ENCODE data around the gene COX6B1. TPM values are rescaled to one million over a fixed set of nuclear protein-coding genes. Genes with fewer than 3 reads are reported as not detected.

Gene COX6B1
- polyA plus RNA-seq, 6 donors from 2014 or later: 623 to 732 (median 678) TPM

GRCh38 chr19:35619290-35619923 is 28.7 kb upstream of the COX6B1 start:
- Mint-ChIP-seq H3K36me3 (peaks cover 6 to 23% of the 10 kb centered on the region in 2 donors), H3K4me3 (no peak overlapping the region), H3K9me3 (no peaks in the 10 kb centered on the region), H3K4me1 (peaks cover 0 to 9% (median 3%) of the 10 kb centered on the region in 3 donors), H3K27me3 (no peaks in the 10 kb centered on the region), H3K27ac (peak overlapping the region in 1 of 6 donors; percentile 72)
- ATAC-seq (ENCODE audit: low read depth in 2 of 2): no peak
- DNase-seq: no peak

- no peak for ATAC-seq (ENCODE audit: low read depth in 2 of 2)
Measured at GRCh38 chr19:35620001-35620400, 28.1 kb upstream of the COX6B1 start.

DNA sequence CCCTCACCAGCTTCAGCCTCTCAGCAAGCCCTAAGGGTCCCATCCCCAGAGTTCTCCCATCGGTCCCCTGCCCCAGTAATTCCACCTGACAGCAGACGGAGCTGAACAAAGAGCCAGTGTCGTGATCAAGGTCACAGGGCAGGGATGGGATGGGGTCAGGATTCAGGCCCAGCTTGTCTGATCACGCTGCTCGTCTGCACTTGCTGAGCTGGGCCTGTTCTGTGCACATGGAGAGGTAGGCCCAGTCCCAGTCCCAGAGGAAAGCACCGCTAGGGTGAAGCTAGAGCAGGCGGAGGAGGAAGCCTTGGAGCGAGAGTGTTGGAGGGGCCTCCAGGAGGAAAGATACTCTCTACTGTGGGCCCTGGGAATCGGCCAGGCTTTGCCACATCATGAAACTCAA is 26.4 kb upstream of the COX6B1 start:
- Mint-ChIP-seq H3K27me3 (no peaks in the 10 kb centered on the region), H3K4me1 (peaks cover 0 to 5% (median 0%) of the 10 kb centered on the region in 3 donors), H3K4me3 (peak overlapping the region in 2 of 8 donors; percentile 13 to 24), H3K9me3 (no peaks in the 10 kb centered on the region), H3K36me3 (peaks cover 0 to 15% of the 10 kb centered on the region in 2 donors), H3K27ac (peak overlapping the region in 1 of 6 donors; percentile 58)
- ATAC-seq (ENCODE audit: low read depth in 2 of 2) (no peak), DNase-seq (no peak)

More at GRCh38 chr19:35620001-35620400, 28.1 kb upstream of the COX6B1 start:
- H3K27ac Mint-ChIP-seq: peak overlapping the region in 1 of 6 donors; percentile 72
- no peaks in the 10 kb centered on the region for H3K27me3 Mint-ChIP-seq
- H3K4me1 Mint-ChIP-seq: peaks cover 0 to 9% (median 3%) of the 10 kb centered on the region in 3 donors
- peak overlapping the region in 1 of 8 donors; percentile 68 for H3K4me3 Mint-ChIP-seq
- DNase-seq: no peak
- H3K9me3 Mint-ChIP-seq: no peaks in the 10 kb centered on the region
- peaks cover 6 to 23% of the 10 kb centered on the region in 2 donors for H3K36me3 Mint-ChIP-seq

- DNase-seq: no peak
- H3K4me3 Mint-ChIP-seq: peak overlapping the region in 1 of 8 donors; percentile 18
- H3K9me3 Mint-ChIP-seq: no peaks in the 10 kb centered on the region
- peaks cover 0 to 5% (median 0%) of the 10 kb centered on the region in 3 donors for H3K4me1 Mint-ChIP-seq
- ATAC-seq (ENCODE audit: low read depth in 2 of 2): no peak
- no peaks in the 10 kb centered on the region for H3K27me3 Mint-ChIP-seq
- H3K27ac Mint-ChIP-seq: no peak overlapping the region
- peaks cover 0 to 15% of the 10 kb centered on the region in 2 donors for H3K36me3 Mint-ChIP-seq
Measured at GRCh38 chr19:35622750-35623149, 25.4 kb upstream of the COX6B1 start.

DNA sequence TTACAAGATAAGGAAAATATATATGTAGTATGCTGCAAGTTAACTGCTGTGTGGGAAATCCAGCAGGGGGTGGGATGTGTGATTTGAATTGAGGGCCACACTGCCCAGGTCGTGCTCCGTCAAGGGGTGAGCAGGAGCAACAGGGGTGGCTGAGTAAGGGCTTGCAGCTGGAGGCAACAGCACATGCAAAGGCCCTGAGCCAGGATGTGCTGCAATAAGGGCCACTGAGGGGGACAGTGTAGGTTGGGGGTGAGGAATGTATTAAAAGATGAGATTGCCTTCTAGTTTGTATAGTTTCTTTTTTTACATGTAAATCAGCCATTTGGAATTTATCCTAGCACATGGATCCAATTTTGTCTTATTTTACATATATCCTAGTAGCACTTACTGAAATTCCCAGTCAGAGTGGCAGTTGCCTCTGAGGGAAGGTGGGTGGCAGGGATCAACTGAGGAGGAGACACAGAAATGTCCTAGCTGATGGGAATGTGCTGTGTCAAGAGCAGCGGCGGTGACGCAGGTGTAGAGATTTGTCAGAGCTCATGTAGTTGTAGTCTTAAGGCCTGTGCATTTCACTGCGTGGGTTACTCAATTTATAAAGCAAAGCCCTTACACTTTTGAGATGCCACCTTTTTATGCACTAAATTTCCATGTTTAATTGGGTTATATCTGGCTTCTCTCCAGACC is 24.7 kb upstream of the COX6B1 start:
- H3K27me3 Mint-ChIP-seq: no peaks in the 10 kb centered on the region
- no peaks in the 10 kb centered on the region for H3K9me3 Mint-ChIP-seq
- peaks cover 5 to 9% (median 7%) of the 10 kb centered on the region in 3 donors for H3K4me1 Mint-ChIP-seq
- no peak for ATAC-seq (ENCODE audit: low read depth in 2 of 2)
- peak overlapping the region in 1 of 8 donors; percentile 18 for H3K4me3 Mint-ChIP-seq
- peaks cover 0 to 15% of the 10 kb centered on the region in 2 donors for H3K36me3 Mint-ChIP-seq
- peak overlapping the region in 3 of 6 donors; percentile 47 to 51 (median 50) for H3K27ac Mint-ChIP-seq
- DNase-seq: no peak

- peak overlapping the region; percentile 97 to 99 (median 98) for H3K27ac Mint-ChIP-seq
- no peak for DNase-seq
- no peak for ATAC-seq (ENCODE audit: low read depth in 2 of 2)
- H3K4me1 Mint-ChIP-seq: peaks cover 16 to 41% (median 25%) of the 10 kb centered on the region in 3 donors
- H3K36me3 Mint-ChIP-seq: peaks cover 9 to 30% of the 10 kb centered on the region in 2 donors
- H3K27me3 Mint-ChIP-seq: no peaks in the 10 kb centered on the region
- no peaks in the 10 kb centered on the region for H3K9me3 Mint-ChIP-seq
- H3K4me3 Mint-ChIP-seq: peak overlapping the region; percentile 89 to 100 (median 98)
Measured at GRCh38 chr19:35628264-35628564, 19.9 kb upstream of the COX6B1 start.

DNA sequence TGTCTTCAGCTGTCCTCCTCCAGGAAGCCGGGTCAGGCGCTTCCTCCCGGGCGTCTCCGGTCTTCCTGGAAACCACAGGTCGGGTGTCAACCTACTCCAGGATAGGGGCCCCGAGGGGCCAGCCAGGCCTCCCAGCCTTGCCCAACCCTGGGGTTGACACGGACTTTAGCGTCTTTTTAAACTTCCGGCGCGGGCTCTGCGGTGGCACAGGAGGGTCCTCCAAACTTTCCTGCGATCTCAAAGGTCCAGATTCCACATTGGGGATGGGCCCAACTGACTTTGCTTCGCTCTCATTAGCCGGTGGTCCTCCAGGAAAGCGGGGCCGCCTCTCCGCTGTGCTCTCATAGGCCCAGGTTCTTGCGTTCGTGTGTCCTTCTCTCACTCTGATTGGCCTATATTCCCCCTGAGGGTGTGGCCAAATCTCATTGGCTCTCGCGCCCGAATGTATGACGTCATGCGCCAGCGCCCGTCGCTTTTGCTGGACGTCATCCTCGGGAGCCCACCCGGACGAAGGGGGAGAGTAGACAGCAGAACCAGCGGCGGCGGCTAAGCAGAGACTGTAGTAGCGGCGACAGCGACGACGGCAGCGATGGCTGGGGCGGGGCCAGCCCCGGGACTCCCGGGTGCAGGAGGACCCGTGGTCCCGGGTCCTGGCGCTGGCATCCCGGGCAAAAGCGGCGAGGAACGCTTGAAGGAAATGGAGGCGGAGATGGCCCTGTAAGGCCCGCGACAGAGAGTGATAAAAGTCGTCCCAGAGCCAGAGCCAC is 19.4 kb upstream of the COX6B1 start, which contains the start of gene RBM42:
Gene RBM42 (plus strand): TSS at position 472 of the 767 bp plus-strand sequence. CDS start 118 bp downstream, at position 590.
- H3K4me3 Mint-ChIP-seq: peak within 1 kb of the TSS; percentile 89 to 100 (median 98)
- H3K9me3 Mint-ChIP-seq: no peaks in the 10 kb centered on the region
- H3K4me1 Mint-ChIP-seq: peaks cover 18 to 45% (median 25%) of the 10 kb centered on the region in 3 donors

DNA sequence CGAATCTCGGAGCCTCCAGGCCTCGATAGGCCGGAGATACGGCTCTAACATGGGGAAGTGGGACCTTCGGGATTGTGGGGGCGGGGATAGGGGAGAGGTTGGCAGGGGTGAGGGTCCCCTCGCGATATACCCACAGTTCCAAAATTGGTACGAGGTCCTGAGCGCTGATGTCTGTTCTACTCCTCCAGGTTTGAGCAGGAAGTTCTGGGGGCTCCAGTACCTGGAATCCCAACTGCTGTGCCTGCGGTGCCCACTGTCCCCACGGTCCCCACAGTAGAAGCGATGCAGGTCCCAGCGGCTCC is 18.8 kb upstream of the COX6B1 start:
- peak overlapping the region; percentile 97 to 99 (median 98) for H3K27ac Mint-ChIP-seq
- H3K4me3 Mint-ChIP-seq: peak overlapping the region; percentile 89 to 100 (median 98)
- no peak for ATAC-seq (ENCODE audit: low read depth in 2 of 2)
- H3K9me3 Mint-ChIP-seq: no peaks in the 10 kb centered on the region
- peaks cover 9 to 36% of the 10 kb centered on the region in 2 donors for H3K36me3 Mint-ChIP-seq
- H3K27me3 Mint-ChIP-seq: no peaks in the 10 kb centered on the region
- peaks cover 18 to 45% (median 25%) of the 10 kb centered on the region in 3 donors for H3K4me1 Mint-ChIP-seq
- no peak for DNase-seq

More for the DNA sequence above, 19.4 kb upstream of the COX6B1 start, which contains the start of gene RBM42:
- ATAC-seq (ENCODE audit: low read depth in 2 of 2) (peak; percentile 98 to 99), DNase-seq (peak; percentile 98)
- peaks cover 9 to 36% of the 10 kb centered on the region in 2 donors for H3K36me3 Mint-ChIP-seq
- peak within 1 kb of the TSS; percentile 97 to 99 (median 98) for H3K27ac Mint-ChIP-seq
- H3K27me3 Mint-ChIP-seq: no peaks in the 10 kb centered on the region

GRCh38 chr19:35633727-35634440 is 14.2 kb upstream of the COX6B1 start:
- no peaks in the 10 kb centered on the region for H3K27me3 Mint-ChIP-seq
- H3K9me3 Mint-ChIP-seq: no peaks in the 10 kb centered on the region
- no peak for DNase-seq

GRCh38 chr19:35636651-35637050 is 11.5 kb upstream of the COX6B1 start:
- no peaks in the 10 kb centered on the region for H3K27me3 Mint-ChIP-seq
- H3K4me1 Mint-ChIP-seq: peaks cover 9 to 24% (median 13%) of the 10 kb centered on the region in 3 donors
- H3K36me3 Mint-ChIP-seq: peaks cover 9 to 35% of the 10 kb centered on the region in 2 donors
- no peak overlapping the region for H3K4me3 Mint-ChIP-seq
- ATAC-seq (ENCODE audit: low read depth in 2 of 2) (no peak), DNase-seq (no peak)
- no peaks in the 10 kb centered on the region for H3K9me3 Mint-ChIP-seq
- no peak overlapping the region for H3K27ac Mint-ChIP-seq

More at GRCh38 chr19:35633727-35634440, 14.2 kb upstream of the COX6B1 start:
- Mint-ChIP-seq H3K4me3 (no peak overlapping the region), H3K36me3 (peaks cover 12 to 49% of the 10 kb centered on the region in 2 donors), H3K4me1 (peaks cover 11 to 39% (median 15%) of the 10 kb centered on the region in 3 donors), H3K27ac (no peak overlapping the region)
- no peak for ATAC-seq (ENCODE audit: low read depth in 2 of 2)

- H3K36me3 Mint-ChIP-seq: peaks cover 4 to 30% of the 10 kb centered on the region in 2 donors
Measured at GRCh38 chr19:35637165-35637564, 11.0 kb upstream of the COX6B1 start.

DNA sequence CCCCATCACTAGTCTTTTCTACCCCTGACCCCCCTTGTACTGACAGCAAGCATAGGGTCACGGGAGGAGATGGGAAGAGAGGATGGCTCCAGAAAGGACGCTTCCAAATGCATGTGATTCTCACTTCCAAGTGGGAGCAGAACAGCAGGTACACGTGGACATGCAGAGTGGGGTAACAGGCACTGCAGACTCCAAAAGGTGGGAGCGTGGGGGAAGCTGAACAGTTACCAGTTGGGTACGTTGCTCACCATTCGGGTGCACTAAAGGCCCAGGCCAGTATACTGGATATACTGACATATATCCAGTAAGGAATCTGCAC is 8.8 kb upstream of the COX6B1 start:
- Mint-ChIP-seq H3K9me3 (no peaks in the 10 kb centered on the region), H3K4me3 (peak overlapping the region in 1 of 8 donors; percentile 25)

More at GRCh38 chr19:35637165-35637564, 11.0 kb upstream of the COX6B1 start:
- DNase-seq: no peak
- Mint-ChIP-seq H3K4me1 (peaks cover 8 to 19% (median 17%) of the 10 kb centered on the region in 3 donors), H3K27ac (no peak overlapping the region), H3K27me3 (no peaks in the 10 kb centered on the region), H3K4me3 (no peak overlapping the region), H3K9me3 (no peaks in the 10 kb centered on the region)
- ATAC-seq (ENCODE audit: low read depth in 2 of 2): no peak

GRCh38 chr19:35639863-35640262 is 8.3 kb upstream of the COX6B1 start:
- no peaks in the 10 kb centered on the region for H3K9me3 Mint-ChIP-seq
- peak overlapping the region in 1 of 8 donors; percentile 25 for H3K4me3 Mint-ChIP-seq
- ATAC-seq (ENCODE audit: low read depth in 2 of 2) (no peak), DNase-seq (no peak)
- H3K27me3 Mint-ChIP-seq: no peaks in the 10 kb centered on the region
- H3K36me3 Mint-ChIP-seq: peaks cover 4 to 13% of the 10 kb centered on the region in 2 donors
- peaks cover 12 to 24% (median 18%) of the 10 kb centered on the region in 3 donors for H3K4me1 Mint-ChIP-seq
- H3K27ac Mint-ChIP-seq: no peak overlapping the region

More for the DNA sequence above, 8.8 kb upstream of the COX6B1 start:
- H3K4me1 Mint-ChIP-seq: peaks cover 7 to 19% (median 13%) of the 10 kb centered on the region in 3 donors
- ATAC-seq (ENCODE audit: low read depth in 2 of 2): no peak
- H3K27me3 Mint-ChIP-seq: no peaks in the 10 kb centered on the region
- H3K27ac Mint-ChIP-seq: no peak overlapping the region
- DNase-seq: no peak
- H3K36me3 Mint-ChIP-seq: peaks cover 4 to 13% of the 10 kb centered on the region in 2 donors
